AG09309 (cell line): Measurements from ENCODE around the gene ZFHX3.
A peak's percentile ranks its signal among the peaks of the same experiment; 100 is the strongest.

ENCODE experiments used
- DNase-seq: peaks from one replicate; pipeline ENCODE4 v3.0.0-alpha.2; 2010; ENCODE audit warnings: low read depth
- H3K4me3 ChIP-seq: 2 replicates; pipeline ENCODE4 v1.5.1; 2011; ENCODE audit warnings: mild to moderate bottlenecking, low read depth, low read length, moderate library complexity; ENCODE audit not compliant: control insufficient read depth
- CTCF ChIP-seq: IDR thresholded peaks from 2 replicates; pipeline ENCODE4 v1.5.1; 2011; ENCODE audit warnings: mild to moderate bottlenecking, low read depth, low read length, inconsistent platforms; ENCODE audit not compliant: insufficient read depth, control insufficient read depth; ENCODE audit errors: missing control alignments

The ZFHX3 gene

GRCh38 chr16:73032541-73033270, 15.2 kb downstream of the ZFHX3 start:
- TF ChIP-seq CTCF: no peak
- no peak overlapping the region for H3K4me3 ChIP-seq
- DNase-seq: no peak

GRCh38 chr16:73031984-73032383, 15.9 kb downstream of the ZFHX3 start:
- TF ChIP-seq CTCF: no peak
- no peak for DNase-seq
- H3K4me3 ChIP-seq: no peak overlapping the region

GRCh38 chr16:73031155-73031866, 16.6 kb downstream of the ZFHX3 start:
- TF ChIP-seq CTCF: peak; percentile 37
- no peak overlapping the region for H3K4me3 ChIP-seq
- no peak for DNase-seq

GRCh38 chr16:73028721-73029361, 19.1 kb downstream of the ZFHX3 start:
- no peak for TF ChIP-seq CTCF
- DNase-seq: no peak
- H3K4me3 ChIP-seq: no peak overlapping the region

- no peak overlapping the region for H3K4me3 ChIP-seq
- no peak for DNase-seq
Observed at GRCh38 chr16:73028263-73028662, 19.7 kb downstream of the ZFHX3 start.

More at GRCh38 chr16:73028263-73028662, 19.7 kb downstream of the ZFHX3 start:
- no peak for TF ChIP-seq CTCF
